Inferior parietal cortex (tissue), 1 donor: ENCODE data around the gene C10orf88.

Experiments
- DNase-seq: peaks from one replicate; pipeline ENCODE4 v3.0.0-alpha.2; 2016; ENCODE audit errors: extremely low spot score

C10orf88 gene, protein sequence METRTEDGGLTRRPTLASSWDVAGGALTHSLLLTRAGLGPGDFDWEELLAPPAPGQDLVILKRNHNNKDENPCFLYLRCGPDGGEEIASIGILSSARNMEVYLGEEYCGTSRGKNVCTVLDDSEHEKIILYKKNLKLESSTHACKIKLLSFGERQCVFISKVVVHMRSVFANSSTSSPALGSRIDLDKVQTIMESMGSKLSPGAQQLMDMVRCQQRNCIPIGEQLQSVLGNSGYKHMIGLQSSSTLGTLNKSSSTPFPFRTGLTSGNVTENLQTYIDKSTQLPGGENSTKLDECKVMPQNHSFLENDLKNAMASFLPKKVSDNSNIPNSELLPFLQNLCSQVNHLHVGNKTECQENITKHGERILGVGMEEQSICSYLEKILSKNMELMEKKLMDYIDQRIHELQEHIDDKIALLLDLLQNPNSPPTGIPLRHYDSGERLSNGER

GRCh38 chr10:122953902-122954730, at the start of gene C10orf88:
TSS of gene C10orf88 (minus strand) at chr10:122954227. CDS start at chr10:122954178, 49 bp downstream.
- peak; percentile 97 for DNase-seq

DNA sequence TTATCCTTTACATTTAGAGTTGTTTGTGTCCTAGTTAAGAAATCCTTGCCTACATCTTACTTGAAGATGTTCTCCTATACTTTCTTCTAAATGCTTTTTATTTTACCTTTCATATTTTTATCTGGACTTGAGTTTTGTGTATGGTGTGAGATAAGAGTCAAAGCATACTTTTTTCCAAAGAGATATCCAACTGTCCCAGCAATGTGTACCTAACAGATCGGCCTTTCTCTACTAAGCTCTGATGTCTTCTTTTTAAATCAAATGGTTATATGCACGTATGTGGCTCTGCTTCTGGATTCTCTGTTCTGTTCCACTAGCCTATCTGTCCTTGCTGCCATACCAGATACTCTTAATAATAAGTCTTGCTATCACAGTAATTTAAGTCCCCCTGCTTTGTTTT, 47.3 kb upstream of the C10orf88 start:
- DNase-seq, result no peak

DNA sequence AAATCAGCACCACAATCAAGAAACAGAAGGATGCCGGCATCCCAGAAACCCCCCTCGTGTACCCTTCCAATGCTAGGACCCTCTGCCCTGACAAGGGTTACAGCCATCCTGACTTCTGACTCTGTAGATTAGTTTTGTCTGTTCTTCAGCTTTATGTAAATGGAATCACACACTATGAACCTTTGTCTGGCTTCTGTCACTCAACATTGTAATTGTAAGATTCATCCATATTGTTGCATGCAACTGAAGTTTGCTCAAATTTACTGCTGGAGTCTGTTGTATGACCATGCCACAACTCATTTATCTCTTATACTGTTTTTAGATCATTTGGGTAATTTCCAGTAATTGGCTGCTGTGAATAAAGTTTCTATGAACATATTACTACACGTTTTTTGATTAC, 46.1 kb upstream of the C10orf88 start:
- no peak for DNase-seq

- DNase-seq, result no peak
These were observed 45.3 kb upstream of the C10orf88 start for GRCh38 chr10:122999347-122999746.

DNA sequence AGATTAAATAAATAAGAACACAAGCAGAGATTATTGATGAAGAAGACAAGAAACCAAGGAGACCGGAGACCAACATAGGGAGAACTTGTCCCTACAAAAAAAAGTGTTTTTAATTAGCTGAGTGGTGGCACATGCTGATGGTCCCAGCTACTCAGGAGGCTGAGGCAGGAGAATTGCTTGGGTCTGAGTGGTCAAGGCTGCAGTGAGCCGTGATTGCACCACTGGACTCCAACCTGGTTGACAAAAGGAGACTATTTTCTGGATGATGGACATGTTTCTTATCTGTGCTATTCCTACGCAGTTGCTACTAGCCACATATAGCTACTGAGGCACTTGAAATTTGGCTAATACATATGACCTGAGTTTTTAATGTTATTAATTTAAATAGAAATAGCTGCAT, 44.9 kb upstream of the C10orf88 start:
- DNase-seq, result no peak

- no peak for DNase-seq
These were observed 44.4 kb upstream of the C10orf88 start for GRCh38 chr10:122998360-122998917.

GRCh38 chr10:122997864-122998263, 43.8 kb upstream of the C10orf88 start:
- DNase-seq, result no peak

- no peak for DNase-seq
These were observed 41.9 kb upstream of the C10orf88 start for GRCh38 chr10:122995936-122996335.

DNA sequence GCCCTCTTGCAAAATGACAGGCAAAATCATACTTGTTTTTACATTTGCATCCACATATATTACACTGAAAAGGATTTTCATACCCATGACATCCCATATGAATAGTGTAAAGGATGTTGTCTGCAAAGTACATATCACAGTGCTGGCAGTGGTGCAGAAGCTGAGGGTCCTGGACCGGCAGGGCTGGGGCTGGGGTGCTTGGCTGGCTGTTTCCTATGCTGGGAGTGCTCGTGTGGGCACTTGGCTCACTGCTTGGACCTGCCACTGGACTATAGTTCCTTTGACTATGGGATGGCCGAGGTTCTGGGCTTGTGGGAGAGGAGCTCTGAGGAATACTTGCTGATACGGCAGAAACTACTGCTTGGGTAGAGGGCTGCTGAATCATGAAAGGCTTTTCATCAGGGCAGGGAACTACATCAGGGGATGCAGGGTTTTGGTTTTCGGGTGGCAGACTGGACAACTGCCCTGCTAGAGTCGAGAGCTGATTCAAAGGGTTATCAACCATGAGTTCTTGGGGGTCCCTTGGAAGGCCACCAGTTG, 39.8 kb upstream of the C10orf88 start:
- no peak for DNase-seq

DNA sequence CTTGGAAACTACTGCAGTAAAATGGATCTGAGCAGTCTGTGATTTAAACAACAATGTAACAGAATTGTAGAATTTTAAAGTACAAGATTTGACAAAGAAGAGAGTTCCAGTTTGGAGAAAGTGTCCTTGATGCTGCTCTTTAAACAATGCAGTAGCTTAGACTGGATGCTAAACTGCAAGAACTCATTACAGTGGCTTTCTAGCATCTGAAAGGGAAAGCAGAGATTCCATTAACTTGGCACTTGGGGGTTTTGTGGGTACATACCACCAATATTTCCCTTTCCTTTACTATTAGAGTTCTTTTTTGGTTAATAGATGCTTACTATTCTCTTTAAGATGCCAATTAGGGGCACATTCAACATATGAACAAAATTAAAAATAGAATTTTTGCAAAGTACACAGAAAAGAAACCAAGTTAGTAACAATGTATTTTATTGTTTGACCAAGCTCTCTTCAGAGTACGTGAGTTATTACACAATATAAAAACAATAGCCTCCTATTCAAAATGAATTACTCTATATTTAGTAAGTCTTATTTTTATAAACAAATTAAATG, 38.1 kb upstream of the C10orf88 start:
- DNase-seq, result no peak

- no peak for DNase-seq
These were observed 36.3 kb upstream of the C10orf88 start for GRCh38 chr10:122990278-122990677.

DNA sequence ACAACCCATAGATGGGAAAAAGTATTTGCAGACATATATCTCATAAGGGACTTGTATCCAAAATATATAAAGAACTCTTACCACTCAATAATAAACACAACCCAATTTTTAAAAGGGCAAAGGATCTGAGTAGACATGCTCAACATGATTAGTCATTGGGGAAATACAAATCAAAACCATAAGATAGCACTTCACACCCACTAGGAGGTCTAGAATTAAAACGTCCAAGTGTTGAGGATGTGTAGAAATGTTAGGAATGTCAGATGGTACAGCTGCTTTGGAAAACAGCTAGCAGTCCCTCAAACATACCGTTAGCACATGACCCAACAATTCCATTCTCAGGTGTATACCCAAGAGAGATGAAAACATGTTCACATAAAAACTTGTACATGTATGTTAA, 34.5 kb upstream of the C10orf88 start:
- no peak for DNase-seq

DNA sequence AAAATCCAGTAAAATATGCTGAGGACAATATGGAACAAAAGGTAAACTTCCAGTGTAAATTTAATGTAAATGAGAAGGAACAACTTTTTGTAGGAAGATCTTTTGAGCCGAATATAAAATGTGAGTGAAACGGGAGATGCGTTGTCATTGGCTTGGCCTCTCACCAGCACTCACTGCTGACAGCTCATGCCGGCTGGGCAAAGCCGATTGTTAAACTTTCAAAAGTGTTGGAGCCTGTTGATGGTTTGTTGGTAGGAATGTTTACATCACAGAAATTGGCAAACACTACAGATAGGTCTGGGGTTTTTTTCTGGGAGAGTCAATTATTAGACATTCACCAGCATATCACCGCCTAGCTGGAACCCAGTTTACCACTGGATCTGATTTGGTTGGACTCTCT, 32.3 kb upstream of the C10orf88 start:
- no peak for DNase-seq

GRCh38 chr10:122984708-122985107, 30.7 kb upstream of the C10orf88 start:
- DNase-seq, result no peak

- DNase-seq, result no peak
These were observed 29.9 kb upstream of the C10orf88 start for GRCh38 chr10:122983898-122984297.

DNA sequence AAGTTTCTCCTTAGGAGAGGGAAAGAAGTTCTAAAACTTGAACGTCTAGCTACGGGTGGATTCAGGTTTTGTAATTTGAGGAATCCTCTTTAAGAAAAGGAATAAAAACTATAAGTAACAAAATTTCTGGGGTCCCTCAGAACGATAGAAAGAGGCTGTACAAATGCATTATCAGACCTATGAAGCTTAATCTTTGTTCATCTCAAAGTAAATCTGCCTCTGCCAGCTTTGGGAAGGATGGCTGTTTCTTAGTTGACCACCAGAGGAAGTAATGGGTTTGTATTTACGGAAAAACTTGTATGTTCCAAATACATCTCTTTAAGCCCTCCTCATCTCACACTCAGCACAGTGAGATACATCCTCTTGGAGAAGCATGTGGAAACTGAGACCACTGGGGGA, 27.0 kb upstream of the C10orf88 start:
- no peak for DNase-seq

DNA sequence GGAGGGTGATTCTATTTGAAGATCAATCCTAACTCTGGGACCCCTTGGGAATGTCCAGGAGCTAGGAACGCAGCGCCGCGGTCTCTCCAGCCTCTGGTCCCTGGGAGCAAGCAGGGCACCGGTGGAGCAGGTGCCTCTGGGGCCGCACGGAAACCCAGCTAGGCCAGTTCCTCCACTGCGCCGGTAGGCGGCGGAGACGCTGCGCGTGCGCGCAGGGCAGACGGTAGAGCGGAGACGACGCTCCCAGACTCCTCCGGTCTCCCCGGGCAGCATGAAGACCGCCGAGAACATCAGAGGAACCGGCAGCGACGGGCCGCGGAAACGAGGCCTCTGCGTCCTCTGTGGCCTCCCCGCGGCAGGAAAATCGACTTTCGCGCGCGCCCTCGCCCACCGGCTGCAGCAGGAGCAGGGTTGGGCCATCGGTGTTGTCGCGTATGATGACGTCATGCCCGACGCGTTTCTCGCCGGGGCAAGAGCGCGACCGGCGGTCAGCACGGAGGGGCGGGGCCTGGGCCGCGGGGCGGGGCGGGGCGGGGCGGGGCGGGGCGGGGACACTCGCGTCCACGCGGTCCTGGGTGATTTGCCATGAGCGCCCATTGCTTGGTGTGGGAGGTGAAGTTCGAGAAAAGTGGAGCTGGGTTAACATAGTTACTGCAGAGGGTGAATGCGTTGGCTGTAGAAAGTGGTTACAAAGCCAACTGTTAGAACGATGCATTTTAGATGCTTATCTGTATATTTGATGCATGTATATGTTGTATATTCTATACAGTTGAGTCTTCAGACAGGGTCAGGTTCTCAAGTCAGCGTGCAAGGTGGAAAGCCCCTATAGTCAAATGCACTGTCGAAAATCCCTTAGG, 26.4 kb upstream of the C10orf88 start, which contains the start of gene PSTK:
Gene PSTK (plus strand): TSS at position 193 of the 857 bp plus-strand sequence. CDS start 79 bp downstream, at position 272.
- peak; percentile 90 for DNase-seq

DNA sequence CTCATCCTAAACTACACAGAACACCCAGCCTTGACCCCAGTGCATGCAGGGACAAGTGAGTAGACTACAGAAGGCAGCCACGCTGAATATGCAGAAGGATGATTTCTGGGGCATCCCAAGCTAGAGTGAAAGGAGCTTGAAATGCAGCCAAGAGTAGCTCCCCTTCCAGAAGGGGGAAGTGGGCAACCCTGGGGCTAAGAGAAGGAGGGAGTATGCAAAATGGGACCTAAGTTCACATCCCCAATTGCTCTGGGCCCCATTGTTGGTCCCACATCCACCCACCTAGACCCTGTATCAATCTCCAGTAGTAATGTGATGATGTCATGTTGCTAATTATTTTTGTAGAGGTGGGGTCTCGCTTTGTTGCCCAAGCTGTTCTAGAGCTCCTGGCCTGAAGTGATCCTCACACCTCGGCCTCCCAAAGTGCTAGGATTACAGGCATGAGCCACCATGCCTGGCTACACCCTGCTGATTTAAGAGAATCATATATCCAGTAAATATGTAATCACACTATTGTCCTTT, 20.6 kb upstream of the C10orf88 start:
- DNase-seq, result no peak

- DNase-seq, result no peak
These were observed 20.0 kb upstream of the C10orf88 start for GRCh38 chr10:122974023-122974422.

GRCh38 chr10:122968698-122969097, 14.7 kb upstream of the C10orf88 start:
- no peak for DNase-seq

DNA sequence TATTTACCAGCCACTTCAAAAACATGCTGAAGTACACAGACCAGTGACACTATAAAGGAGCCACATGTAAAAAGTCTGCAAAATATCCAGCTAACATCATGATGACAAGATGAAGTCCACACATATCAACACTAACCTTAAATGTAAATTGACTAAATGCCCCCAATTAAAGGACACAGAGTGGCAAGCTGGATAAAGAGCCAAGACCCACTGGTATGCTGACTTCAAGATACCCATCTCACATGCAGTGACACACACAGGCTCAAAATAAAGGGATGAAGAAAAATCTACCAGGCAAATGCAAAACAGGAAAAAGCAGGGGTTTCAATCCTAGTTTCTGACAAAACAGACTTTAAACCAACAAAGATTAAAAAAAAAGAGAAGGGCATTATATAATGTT, 12.9 kb upstream of the C10orf88 start:
- no peak for DNase-seq
